Central memory CD8-positive, alpha-beta T cell (primary cell): ENCODE data around the gene SND1.

ENCODE experiments used
- ATAC-seq: fragments of 150-1000 bp; cut with Tn5 transposase; replicated peaks from 2 replicates; pipeline ENCODE4 v1.10.0; 2022; ENCODE audit warnings: mild to moderate bottlenecking, moderate FRiP score, moderate number of reproducible peaks; ENCODE audit not compliant: poor library complexity, severe bottlenecking; ENCODE audit errors: extremely low read depth
- DNase-seq, 2 donors: peaks; one replicate each; pipeline ENCODE4 v3.0.0; 2021; ENCODE audit warnings: low spot score in 2 of 2
- H3K27ac Mint-ChIP-seq: one replicate; pipeline ENCODE4 v1.8.0; 2022; ENCODE audit warnings: low read depth, mild to moderate bottlenecking, moderate library complexity, mixed read lengths
- H3K27me3 Mint-ChIP-seq: one replicate; pipeline ENCODE4 v1.8.0; 2022; ENCODE audit warnings: mixed read lengths
- H3K36me3 Mint-ChIP-seq: one replicate; pipeline ENCODE4 v1.8.0; 2022; ENCODE audit warnings: mild to moderate bottlenecking, moderate library complexity, mixed read lengths; ENCODE audit not compliant: insufficient read depth
- H3K4me1 Mint-ChIP-seq: one replicate; pipeline ENCODE4 v1.8.0; 2022; ENCODE audit warnings: mixed read lengths
- H3K4me3 Mint-ChIP-seq: one replicate; pipeline ENCODE4 v1.8.0; 2022; ENCODE audit warnings: mild to moderate bottlenecking, moderate library complexity, mixed read lengths
- H3K9me3 Mint-ChIP-seq: one replicate; pipeline ENCODE4 v1.8.0; 2022; ENCODE audit warnings: mixed read lengths

Gene SND1

DNA sequence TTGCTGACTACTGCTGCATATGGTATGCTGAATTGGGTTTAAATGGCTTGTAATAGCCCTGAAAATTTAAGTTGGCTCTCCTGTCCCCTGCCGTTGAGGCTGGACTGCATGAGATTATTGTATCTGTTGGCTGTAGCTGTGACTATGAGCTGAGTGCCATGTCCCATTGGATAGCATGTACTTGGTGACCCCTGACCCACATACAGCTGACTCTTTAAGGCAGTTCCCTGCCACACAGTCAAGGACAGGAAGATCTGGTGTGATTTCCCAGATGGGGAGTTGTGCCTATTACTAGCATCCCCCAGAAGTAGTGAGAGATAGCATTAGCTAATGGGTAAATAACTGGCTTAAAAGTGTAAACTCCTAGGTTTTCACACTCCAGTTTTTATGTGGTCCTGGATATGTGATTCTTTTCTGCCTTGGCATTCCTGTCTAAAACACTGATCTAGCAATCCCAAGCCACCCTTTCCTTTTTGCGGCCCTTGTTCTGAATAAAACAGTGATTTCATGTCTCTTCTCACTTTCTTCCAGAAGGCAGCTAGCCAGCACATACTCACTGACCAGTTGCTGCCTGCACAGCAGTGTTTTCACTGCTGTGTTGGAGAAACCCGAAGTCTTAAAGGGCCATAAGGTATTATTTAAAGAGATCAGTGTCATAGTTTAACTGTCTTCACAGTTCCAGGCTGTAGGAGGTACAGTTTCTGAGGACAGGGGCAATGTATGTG is 343.3 kb downstream of the SND1 start:
- no peak overlapping the region for H3K27ac Mint-ChIP-seq
- H3K9me3 Mint-ChIP-seq: no peaks in the 10 kb centered on the region
- H3K4me3 Mint-ChIP-seq: no peak overlapping the region
- ATAC-seq: no peak
- H3K36me3 Mint-ChIP-seq: peaks cover 31% of the 10 kb centered on the region
- no peak for DNase-seq
- H3K27me3 Mint-ChIP-seq: no peaks in the 10 kb centered on the region
- H3K4me1 Mint-ChIP-seq: no peaks in the 10 kb centered on the region

DNA sequence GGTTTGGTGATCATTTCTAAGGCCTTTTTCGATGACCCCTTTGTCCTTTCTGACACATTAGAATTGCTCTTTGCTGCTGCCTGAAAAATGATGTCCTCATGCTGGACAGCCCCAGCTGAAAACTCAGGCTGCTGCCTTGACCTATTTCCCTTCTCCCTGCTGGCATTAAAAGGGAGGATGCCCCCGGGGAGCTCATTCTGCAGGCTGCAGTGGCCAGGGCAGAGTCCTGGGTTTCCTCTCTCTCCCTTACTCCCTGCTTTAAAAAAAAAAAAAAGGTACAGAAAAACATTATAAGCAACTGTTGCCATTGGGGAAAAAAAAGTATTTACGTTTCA is 343.9 kb downstream of the SND1 start:
- DNase-seq (no peak), ATAC-seq (no peak)
- H3K4me3 Mint-ChIP-seq: no peak overlapping the region

DNA sequence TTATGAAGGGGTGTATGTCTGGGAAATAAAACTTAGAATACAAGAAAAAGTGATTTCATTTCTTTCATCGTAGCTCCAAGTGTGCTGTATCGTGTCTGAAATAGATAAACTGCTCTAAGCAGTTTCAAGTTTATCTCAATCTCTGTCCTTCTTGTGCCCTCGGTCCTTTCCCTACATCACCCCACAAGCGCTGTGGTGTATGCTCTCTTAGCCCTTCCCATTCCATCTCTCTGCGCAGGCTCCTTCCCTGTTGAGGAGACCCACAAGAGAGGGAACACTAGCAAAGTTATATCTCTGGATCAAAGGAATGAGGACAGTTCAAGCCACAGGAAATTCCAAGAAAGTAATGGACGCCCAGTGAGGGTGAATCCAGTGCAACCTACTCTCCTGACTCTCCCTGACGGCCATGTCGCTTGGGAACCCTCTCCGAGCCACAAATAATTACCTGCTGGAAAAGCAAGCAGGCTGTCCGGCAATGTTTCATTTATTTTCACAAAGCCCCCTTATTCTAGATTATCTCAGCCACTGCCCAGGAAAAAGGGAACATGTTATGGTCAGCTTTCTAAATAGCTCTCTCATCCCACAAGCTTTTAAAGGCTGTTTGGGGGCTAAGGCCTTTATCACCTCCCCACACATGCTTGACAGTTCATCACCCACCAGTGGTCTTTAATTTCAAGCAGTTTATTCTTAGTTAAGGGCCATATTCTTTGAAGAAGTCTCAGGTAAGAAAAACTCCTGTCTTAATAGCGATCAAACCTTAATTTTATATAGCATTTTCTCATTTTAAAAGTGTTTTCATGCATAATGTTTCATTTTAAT is 344.5 kb downstream of the SND1 start:
- no peak for DNase-seq
- no peaks in the 10 kb centered on the region for H3K4me1 Mint-ChIP-seq
- no peak overlapping the region for H3K27ac Mint-ChIP-seq
- ATAC-seq: no peak
- no peaks in the 10 kb centered on the region for H3K9me3 Mint-ChIP-seq
- H3K36me3 Mint-ChIP-seq: peaks cover 27% of the 10 kb centered on the region
- no peak overlapping the region for H3K4me3 Mint-ChIP-seq
- no peaks in the 10 kb centered on the region for H3K27me3 Mint-ChIP-seq

More for the DNA sequence above, 343.9 kb downstream of the SND1 start:
- no peaks in the 10 kb centered on the region for H3K9me3 Mint-ChIP-seq
- H3K27me3 Mint-ChIP-seq: no peaks in the 10 kb centered on the region
- no peaks in the 10 kb centered on the region for H3K4me1 Mint-ChIP-seq
- no peak overlapping the region for H3K27ac Mint-ChIP-seq
- peaks cover 31% of the 10 kb centered on the region for H3K36me3 Mint-ChIP-seq

DNA sequence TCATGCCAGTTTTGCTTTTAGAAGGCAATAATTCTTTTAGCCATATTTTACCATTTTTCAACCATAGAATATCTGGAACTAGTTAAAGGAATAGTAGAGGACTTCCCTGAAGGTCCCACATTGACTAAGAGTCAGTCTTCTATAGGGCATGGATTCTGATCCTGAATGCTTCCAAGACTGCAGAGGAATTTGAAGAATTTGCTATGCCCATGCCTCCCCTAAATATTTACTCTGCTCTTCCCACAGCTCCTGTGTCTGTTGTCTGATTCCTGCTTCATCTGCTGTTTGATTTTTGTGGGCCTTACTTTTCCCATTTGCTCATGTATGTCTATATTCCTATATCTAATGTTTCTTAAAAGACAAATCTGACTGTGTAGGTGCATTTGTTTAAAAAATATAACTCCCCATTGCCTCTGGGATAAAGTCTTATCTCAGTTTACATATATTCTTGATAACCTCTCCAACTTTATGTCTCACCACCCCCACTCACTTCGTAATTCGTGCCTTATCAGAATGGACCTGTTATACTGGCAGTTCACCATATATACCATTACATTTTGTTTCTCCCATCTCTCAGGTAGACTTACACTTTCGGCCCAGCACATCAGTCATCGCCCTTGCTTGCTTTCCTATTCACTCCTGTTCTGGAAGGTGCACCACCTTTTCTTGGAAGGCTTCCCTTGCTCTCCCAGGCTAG is 345.4 kb downstream of the SND1 start:
- Mint-ChIP-seq H3K9me3 (no peaks in the 10 kb centered on the region), H3K27ac (no peak overlapping the region), H3K27me3 (no peaks in the 10 kb centered on the region), H3K36me3 (peaks cover 20% of the 10 kb centered on the region), H3K4me1 (no peaks in the 10 kb centered on the region), H3K4me3 (no peak overlapping the region)
- no peak for DNase-seq
- no peak for ATAC-seq

DNA sequence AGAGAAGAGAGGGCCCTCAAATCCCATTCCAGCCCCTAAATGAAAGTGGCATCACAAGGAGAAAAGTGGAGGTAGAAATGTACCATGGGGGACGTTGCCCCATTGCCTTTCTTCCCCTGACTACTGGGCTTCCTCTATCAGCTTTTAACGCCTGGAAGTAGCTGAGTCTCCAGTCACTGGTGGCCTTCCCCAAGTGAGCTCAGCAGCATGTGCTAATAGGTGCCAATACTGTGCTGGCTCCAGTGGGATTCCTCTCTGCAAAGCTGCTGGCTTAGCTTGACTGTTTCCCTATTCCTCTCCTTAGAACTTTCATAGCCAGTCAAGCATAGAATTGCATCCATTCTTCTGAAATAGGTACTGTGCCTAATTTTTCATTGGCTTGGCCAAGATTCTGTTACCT is 346.7 kb downstream of the SND1 start:
- Mint-ChIP-seq H3K9me3 (no peaks in the 10 kb centered on the region), H3K4me1 (peaks cover 12% of the 10 kb centered on the region), H3K4me3 (no peak overlapping the region), H3K27me3 (no peaks in the 10 kb centered on the region), H3K36me3 (peaks cover 13% of the 10 kb centered on the region), H3K27ac (no peak overlapping the region)
- no peak for DNase-seq
- no peak for ATAC-seq

DNA sequence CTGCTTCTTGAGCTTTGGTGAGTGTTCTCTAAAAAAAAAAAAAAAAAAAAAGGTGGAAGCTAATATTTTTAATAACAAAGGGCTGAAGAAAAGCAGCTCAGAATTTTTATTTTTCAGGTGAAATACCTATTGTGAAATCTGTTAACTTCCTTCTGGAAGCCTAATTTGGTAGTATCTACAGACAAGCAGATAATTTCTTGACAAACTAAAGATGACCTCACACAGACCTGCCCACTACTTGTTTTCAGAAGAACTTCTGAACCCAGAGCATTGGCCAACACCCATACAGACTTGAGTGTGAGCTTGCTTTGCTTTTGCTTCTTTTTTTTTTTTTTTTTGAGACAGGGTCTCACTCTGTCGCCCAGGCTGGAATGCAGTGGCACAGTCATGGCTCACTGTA is 348.1 kb downstream of the SND1 start:
- no peak overlapping the region for H3K4me3 Mint-ChIP-seq
- no peak for ATAC-seq
- H3K27ac Mint-ChIP-seq: no peak overlapping the region
- H3K4me1 Mint-ChIP-seq: peaks cover 17% of the 10 kb centered on the region
- H3K9me3 Mint-ChIP-seq: no peaks in the 10 kb centered on the region
- peaks cover 8% of the 10 kb centered on the region for H3K36me3 Mint-ChIP-seq
- no peaks in the 10 kb centered on the region for H3K27me3 Mint-ChIP-seq
- no peak for DNase-seq

DNA sequence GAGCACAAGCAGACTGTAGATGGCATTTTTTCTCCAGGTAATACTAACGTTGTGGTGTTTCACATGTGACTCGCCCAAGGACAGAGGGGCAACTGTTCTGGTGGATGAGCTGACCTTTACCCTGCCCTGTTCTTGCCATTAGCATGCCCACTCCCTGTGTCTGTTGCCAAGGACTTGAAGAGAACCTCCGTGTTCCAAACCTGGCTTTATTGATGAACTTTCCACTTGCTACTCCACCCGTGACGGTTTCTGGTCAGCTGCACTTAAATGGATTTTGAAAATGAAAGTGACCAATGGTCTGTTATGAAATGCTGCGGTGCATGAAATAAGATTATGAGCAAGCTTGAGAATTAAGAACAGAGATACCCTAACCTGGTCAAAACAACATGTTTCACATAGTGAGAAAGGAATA is 348.9 kb downstream of the SND1 start:
- Mint-ChIP-seq H3K27ac (no peak overlapping the region), H3K4me1 (peaks cover 17% of the 10 kb centered on the region), H3K4me3 (no peak overlapping the region), H3K36me3 (peaks cover 8% of the 10 kb centered on the region), H3K27me3 (no peaks in the 10 kb centered on the region), H3K9me3 (no peaks in the 10 kb centered on the region)
- DNase-seq: no peak
- ATAC-seq: no peak

DNA sequence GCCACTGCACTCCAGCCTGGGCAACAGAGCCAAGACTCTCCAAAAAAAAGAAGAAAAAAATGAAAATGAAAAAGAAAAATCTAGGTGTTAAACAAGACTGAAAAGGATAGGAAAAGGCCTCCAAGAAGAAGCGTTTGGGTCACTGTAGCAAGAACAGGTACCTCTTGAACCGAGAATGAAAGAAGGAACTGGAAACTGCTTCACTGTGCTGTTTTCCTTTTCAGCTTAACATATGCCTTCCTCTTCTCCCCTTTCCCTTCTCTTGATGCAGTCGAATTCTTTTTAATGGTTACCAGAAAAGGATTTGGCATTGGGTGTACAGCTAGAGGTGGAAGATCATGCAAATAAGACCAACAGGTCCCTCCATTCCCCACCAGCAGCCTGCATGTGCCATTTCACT is 351.2 kb downstream of the SND1 start:
- H3K4me3 Mint-ChIP-seq: no peak overlapping the region
- no peaks in the 10 kb centered on the region for H3K9me3 Mint-ChIP-seq
- no peak for ATAC-seq
- peaks cover 17% of the 10 kb centered on the region for H3K4me1 Mint-ChIP-seq
- no peak for DNase-seq
- H3K27me3 Mint-ChIP-seq: no peaks in the 10 kb centered on the region
- H3K36me3 Mint-ChIP-seq: peaks cover 10% of the 10 kb centered on the region
- no peak overlapping the region for H3K27ac Mint-ChIP-seq

DNA sequence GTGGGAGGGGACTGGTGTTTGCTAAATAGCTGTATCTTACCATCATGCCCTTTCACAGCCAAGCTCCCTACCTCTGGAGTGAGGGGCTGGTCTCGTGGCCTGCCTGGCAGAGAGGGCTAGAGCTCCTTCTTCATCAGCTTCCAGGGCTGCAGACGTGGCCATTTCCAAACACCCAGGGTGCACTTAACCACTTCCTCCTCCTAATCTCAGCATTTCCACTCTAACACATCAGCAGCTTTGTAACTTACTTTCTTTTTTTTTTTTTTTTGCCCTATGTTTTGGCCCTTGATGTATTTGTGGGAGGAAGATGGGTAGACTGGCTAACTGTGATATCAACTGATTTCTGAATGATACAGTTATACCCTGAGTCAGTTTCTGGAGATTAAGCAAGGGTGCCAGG is 351.8 kb downstream of the SND1 start:
- ATAC-seq: no peak
- Mint-ChIP-seq H3K27ac (no peak overlapping the region), H3K27me3 (no peaks in the 10 kb centered on the region), H3K4me1 (peaks cover 17% of the 10 kb centered on the region), H3K9me3 (no peaks in the 10 kb centered on the region), H3K4me3 (no peak overlapping the region), H3K36me3 (peaks cover 10% of the 10 kb centered on the region)
- DNase-seq: no peak

DNA sequence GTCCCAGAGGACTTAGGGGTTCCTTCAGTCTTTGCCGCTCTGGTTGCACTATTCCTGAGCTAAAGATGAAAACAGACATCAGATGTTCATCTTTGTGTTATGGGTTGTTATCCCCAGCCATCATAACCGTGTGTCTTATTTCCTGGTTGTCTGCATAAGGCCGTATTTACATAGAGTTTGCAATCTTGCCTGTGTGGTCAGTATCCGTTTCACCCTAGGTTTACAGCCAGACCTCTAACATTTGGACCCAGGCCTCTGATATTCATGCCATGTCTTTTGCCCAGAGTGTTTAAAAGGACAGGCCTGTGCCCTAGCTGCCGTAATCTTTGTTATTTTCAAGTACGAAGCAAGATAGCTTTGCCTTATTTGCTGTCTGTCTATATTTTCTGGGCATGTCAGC is 352.6 kb downstream of the SND1 start:
- peaks cover 17% of the 10 kb centered on the region for H3K4me1 Mint-ChIP-seq
- H3K36me3 Mint-ChIP-seq: peaks cover 8% of the 10 kb centered on the region
- no peaks in the 10 kb centered on the region for H3K9me3 Mint-ChIP-seq
- no peak overlapping the region for H3K4me3 Mint-ChIP-seq
- H3K27me3 Mint-ChIP-seq: no peaks in the 10 kb centered on the region
- DNase-seq: no peak
- H3K27ac Mint-ChIP-seq: no peak overlapping the region
- ATAC-seq: no peak

DNA sequence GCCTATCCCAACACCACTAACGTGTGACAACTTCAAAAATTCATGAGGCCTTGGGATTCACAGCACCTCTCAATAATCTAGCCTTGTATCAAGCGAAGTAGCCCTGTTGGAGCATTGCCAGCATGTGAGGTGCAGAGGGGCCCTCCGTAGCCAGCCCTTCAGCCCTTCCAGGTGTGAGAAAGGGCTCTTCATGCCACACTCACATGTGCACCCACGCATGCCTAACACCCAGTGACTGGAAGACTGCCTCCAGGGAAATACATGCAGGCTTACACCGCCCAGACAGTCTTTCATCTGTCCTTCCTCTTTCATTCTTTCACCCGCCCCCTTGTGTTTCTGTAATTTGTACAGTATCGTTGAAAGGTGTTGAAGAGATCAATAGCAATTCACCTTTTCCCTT is 353.1 kb downstream of the SND1 start:
- ATAC-seq (no peak), DNase-seq (no peak)
- H3K4me1 Mint-ChIP-seq: peaks cover 22% of the 10 kb centered on the region
- H3K36me3 Mint-ChIP-seq: peaks cover 9% of the 10 kb centered on the region
- no peak overlapping the region for H3K4me3 Mint-ChIP-seq
- H3K9me3 Mint-ChIP-seq: no peaks in the 10 kb centered on the region
- H3K27ac Mint-ChIP-seq: no peak overlapping the region
- no peaks in the 10 kb centered on the region for H3K27me3 Mint-ChIP-seq

DNA sequence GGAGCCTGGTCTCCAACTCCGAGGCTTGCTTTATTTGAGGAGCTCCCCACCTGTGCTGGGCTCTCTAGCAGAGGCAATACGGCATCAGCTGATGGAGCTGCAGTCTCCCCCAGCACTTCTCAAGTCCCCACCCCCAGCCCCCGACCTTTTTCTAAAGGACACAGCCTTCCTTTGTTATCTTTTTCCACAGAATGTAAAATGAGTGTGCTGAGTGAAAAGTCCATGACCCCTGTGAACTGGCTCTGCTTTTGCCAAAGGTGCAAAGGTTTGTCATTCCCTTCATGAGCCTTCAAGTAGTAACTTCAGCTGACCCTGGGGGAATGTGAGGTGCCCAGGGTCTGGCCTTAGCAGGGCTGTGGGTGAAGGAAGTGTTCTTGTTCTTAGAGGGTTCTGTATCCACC is 353.8 kb downstream of the SND1 start:
- Mint-ChIP-seq H3K27me3 (no peaks in the 10 kb centered on the region), H3K27ac (no peak overlapping the region), H3K9me3 (no peaks in the 10 kb centered on the region), H3K4me3 (no peak overlapping the region), H3K36me3 (peaks cover 9% of the 10 kb centered on the region), H3K4me1 (peaks cover 26% of the 10 kb centered on the region)
- no peak for DNase-seq
- ATAC-seq: no peak
